H1 (cell line): ENCODE measurements around the gene FDXACB1.

Experiments
- CTCF ChIP-seq, 3 experiments: IDR thresholded peaks; 1 replicate in 2 of 3; 2 replicates in 1 of 3; pipeline versions ENCODE4 v1.5.1 to v1.6.1; 2011; ENCODE audit warnings: low read length in 3 of 3, mild to moderate bottlenecking in 3 of 3, inconsistent platforms in 2 of 3, low read depth in 1 of 3, moderate library complexity in 1 of 3; ENCODE audit not compliant: insufficient read depth in 1 of 3; ENCODE audit errors: control extremely low read depth in 1 of 3
- TAF1 ChIP-seq: IDR thresholded peaks from 2 replicates; pipeline ENCODE4 v1.6.1; 2011; ENCODE audit warnings: mild to moderate bottlenecking, low read depth, low read length

- TF ChIP-seq CTCF (IDR thresholded peaks at IDR 0.05; ENCODE audit: control extremely low read depth in 1 of 3, insufficient read depth in 1 of 3, low read depth in 1 of 3, low read length in 3 of 3) (no peak), TAF1 (no peak)
Measured at GRCh38 chr11:111860257-111860656, 18.7 kb downstream of the FDXACB1 start.
